Caki2 (cell line): ENCODE results near the gene DCUN1D4. TPM values are rescaled to one million over a fixed set of nuclear protein-coding genes. Genes with fewer than 3 reads are reported as not detected.
"Not testable (repeated sequence)": the region's sequence is repeated elsewhere in the genome, so short reads cannot be mapped to it uniquely, and the experiment has no call there.

Source experiments
- DNase-seq: peaks from one replicate; pipeline ENCODE4 v3.0.0-alpha.2; 2015; ENCODE audit warnings: low read depth
- in situ Hi-C: cut with HindIII; loops from 2 replicates; pipeline ENCODE4 v1.10.0; 2016; ENCODE audit warnings: low sequenced_read_pairs, low pct_unique_long_range_greater_than_20kb, mixed read lengths
- total RNA-seq: library from RNA; depleted of rRNA; stranded (reverse); fragments of >200 nt; shearing (Covaris generic); gene quantifications from 2 replicates; pipeline ENCODE4 v1.2.3, GENCODE V29; 2014; ENCODE audit warnings: low replicate concordance; rRNA removed

DCUN1D4 gene
- total RNA-seq, 1 experiment from 2014 or later: 29.3 TPM

GRCh38 chr4:51932261-51932660 lies 89.3 kb downstream of the DCUN1D4 start:
- DNase-seq: no peak
- in situ Hi-C loops: no loop called here

DNA sequence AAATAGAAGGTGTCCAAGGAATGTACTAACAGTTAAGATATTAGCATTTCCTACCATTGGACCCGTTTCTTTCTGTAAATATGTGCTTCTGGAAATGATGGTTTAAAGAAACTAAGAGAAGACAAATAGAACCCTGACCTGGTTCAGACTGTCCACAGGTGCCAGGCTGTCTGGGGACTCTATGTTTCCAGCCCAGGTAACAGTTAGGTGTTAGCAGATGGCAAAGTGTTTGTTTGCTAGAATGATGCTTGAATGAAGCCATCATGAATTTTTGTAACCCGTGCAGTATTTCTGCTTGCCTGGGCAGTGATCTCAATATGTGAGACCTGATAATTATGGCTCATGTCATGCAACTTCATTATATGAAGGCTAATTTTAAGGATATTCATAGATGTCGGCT lies 89.7 kb downstream of the DCUN1D4 start:
- in situ Hi-C loops: no loop called here
- no peak for DNase-seq

- in situ Hi-C loops, DNase-seq: not testable (repeated sequence)
Observed at GRCh38 chr4:51940460-51940859, 97.5 kb downstream of the DCUN1D4 start.

DNA sequence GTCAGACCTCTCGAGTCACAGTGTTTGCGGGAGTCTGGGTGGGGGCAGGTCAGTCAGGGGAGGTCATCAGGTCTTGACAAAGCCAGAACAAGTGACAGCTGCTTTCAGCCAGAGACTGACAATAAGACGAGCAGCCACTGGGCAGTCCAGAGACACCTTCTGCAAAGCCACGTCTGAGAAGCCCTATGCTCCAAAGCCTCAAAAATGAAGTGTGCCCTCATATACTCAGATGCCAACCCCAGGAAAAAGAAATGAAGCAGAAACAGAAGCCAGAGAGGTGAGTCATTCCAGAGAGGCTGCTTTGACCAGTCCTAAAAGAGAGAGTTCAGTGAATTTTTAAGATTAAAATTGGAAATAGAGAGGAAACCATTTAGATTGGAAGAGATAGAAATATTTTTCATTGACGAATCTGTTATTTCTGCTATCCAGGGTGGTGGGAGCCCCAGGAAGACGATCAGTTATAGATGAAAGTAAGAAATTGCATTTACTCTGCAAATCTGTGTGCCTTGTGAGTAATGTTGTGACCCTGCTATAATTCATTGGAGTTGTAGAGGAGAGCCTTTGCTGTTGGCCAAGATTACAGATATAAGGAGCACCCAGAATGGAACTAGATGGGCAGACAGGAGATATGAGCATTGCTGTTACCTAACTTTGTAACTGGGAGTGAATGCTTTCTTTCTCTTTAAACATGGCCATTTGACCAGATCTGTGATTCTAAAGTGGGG lies 99.3 kb downstream of the DCUN1D4 start:
- in situ Hi-C loops: no loop called here
- no peak for DNase-seq

DNA sequence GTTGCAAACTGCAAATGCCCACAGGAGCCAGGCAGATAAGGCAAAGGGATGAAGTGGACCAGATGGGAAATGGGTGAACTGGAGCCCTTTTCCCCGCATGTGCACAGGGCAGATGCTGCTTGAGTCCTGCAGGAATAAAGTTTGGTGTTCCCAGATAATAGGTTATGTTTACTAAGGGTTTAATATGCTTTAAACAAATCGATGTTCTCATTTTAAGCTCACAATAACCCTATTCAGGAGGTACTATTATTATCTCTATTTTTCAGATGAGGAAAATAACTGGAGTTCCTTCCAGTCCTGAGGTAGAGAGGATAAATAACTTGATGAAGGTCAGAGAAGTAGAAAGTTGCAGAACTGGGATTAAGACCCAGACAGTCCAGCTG lies 99.9 kb downstream of the DCUN1D4 start:
- DNase-seq: no peak
- in situ Hi-C loops: no loop called here

DNA sequence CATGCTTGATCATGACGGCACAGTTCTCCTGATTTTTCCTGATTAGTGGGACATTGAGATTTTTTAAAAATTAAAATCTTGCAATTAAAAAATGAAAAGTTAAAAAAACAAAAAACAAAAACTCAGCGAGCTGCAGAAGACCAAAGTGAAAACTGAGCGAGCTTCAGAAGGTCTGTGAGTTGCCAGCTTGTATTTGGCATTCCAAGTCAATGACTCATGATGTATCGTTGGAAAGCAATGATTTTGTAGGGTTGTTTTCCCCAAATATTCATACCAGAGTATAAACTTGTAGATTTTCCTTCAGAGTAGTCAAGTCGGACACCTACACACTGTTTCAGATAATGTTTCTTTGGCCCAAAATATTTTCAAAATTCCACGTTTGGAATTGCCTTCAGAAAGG lies 100.3 kb downstream of the DCUN1D4 start:
- no peak for DNase-seq
- in situ Hi-C loops: no loop called here

DNA sequence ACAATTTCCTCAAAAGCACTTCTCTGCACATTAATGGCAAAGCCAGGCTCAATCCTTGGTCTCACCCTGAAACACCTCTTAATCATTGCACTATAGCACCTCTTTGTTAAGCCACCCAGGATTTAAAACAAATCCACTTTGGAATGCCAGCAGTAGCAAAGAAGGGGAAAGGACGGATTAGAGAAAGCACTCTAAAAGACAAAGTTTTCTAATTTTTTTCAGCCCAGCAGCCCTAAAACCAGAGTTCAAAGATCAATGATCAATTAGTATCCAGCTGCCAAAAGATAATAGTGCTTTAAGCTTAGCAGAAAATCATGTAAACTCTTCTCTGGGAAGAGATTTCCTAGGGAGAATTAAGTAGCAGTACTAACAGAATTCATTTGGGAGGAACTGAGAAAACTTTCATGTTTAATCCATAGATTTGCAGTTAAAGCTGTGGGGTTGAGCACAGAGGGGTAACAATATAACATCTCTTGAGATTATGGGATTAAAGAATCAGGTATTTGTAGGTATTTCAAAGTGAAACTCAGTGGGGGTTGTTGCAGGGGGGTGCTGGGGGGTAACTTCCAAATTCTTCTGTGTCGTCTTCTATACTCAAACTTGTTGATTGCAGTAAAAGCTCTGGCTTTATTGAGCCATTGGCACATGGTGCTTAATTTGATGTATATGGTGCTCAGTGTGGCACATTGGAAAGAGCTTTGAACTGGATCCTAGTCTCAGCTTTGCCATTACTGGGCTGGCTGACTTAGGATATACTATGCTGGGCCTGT lies 115.4 kb downstream of the DCUN1D4 start:
- no peak for DNase-seq
- in situ Hi-C loops: no loop called here

DNA sequence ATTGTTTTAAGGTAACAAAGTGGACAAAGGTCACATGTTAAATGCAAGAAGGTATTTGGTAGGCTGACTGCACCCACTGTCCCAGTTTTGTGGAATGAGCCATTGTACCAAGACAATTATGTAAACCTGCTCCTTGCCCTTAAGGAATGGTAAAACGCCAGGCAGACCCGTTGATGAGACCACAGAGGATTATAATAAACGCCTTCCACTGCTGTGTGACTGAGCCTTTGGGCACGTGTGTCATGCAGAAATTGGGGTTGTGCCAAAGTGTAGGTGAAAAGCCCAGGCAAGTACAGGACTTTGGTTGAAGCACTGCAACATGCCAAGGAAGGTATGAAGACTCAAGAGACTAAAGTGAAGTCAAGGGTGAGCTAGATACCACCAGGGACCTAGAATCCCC lies 117.5 kb downstream of the DCUN1D4 start:
- no peak for DNase-seq
- in situ Hi-C loops: no loop called here

- in situ Hi-C loops: no loop called here
- DNase-seq: no peak
Observed at GRCh38 chr4:51963841-51964517, 121.0 kb downstream of the DCUN1D4 start.

DNA sequence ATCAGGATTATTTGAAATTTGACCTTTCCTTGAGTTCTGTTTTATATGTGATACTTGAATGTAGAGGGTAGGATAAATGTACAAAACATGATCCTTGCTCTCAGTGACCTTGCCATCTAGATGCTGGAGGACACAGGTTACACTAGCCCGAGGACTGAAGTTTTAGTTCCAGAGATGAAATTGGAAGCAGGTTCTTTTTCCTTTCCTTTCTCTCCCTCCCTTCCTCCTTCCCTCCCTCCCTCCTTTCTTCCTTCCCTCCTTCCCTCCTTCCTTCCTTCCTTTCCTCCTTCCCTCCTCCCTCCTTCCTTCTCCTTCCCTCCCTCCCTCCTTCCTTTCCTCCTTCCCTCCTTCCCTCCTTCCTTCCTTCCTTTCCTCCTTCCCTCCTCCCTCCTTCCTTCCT lies 122.9 kb downstream of the DCUN1D4 start:
- no peak for DNase-seq
- in situ Hi-C loops: no loop called here

Other genes starting within 250 kb of the DCUN1D4 start
- gene LRRC66, start 177.2 kb downstream of the DCUN1D4 start, total RNA-seq: not detected in 2 replicates
- 8.6 and 9.2 TPM in 2 replicates for gene SGCB, start 195.1 kb downstream of the DCUN1D4 start, total RNA-seq
- gene SPATA18, start 208.2 kb downstream of the DCUN1D4 start, total RNA-seq: 4.3 and 5.2 TPM in 2 replicates